ENCODE results near the gene IGLL5. TPM values are rescaled to one million over a fixed set of nuclear protein-coding genes. Genes with fewer than 3 reads are reported as not detected.

The IGLL5 gene
- polyA plus RNA-seq, 1 donor (not counting 4 experiments of a cell fraction or from before 2014, with no cell fraction given): not detected

DNA sequence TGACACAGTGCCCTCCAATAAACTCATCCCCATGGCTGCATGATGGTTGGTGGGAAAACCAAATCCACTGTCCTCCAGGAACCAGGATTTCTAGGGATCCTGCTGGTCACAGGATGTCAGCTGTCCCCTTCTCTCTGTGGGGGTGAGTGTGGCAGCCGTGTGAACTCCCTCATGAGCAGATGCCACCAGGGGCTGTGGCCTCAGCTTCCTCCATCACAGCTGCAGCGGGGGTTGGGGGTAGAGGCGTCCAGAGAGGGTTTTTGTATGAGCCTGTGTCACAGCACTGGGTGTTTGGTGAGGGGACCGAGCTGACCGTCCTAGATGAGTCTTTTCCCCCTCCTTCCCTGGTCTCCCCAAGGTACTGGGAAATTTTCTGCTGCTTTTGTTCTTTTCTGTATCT, 26.4 kb downstream of the IGLL5 start:
- Histone ChIP-seq H2AFZ (ENCODE audit: control insufficient read depth, low read length) (no peak overlapping the region), H3K9ac (ENCODE audit: control insufficient read depth, extremely low read depth, insufficient read depth, low read length) (no peak overlapping the region), H4K20me1 (ENCODE audit: control insufficient read depth, extremely low read depth, insufficient read depth, low read length) (no peaks in the 10 kb centered on the region), H3K27ac (ENCODE audit: control insufficient read depth, insufficient read depth, low read length) (no peak overlapping the region), H3K9me3 (ENCODE audit: control insufficient read depth, low read depth, low read length) (no peaks in the 10 kb centered on the region), H3K9me1 (ENCODE audit: control insufficient read depth, extremely low read depth, insufficient read depth, low read length) (no peaks in the 10 kb centered on the region), H3K36me3 (ENCODE audit: control insufficient read depth in 2 of 2, extremely low read depth in 1 of 2, insufficient read depth in 2 of 2, low read length in 2 of 2) (no peaks in the 10 kb centered on the region), H3K4me2 (ENCODE audit: control insufficient read depth, extremely low read depth, insufficient read depth, low read depth, low read length) (no peak overlapping the region), H3K79me2 (ENCODE audit: control insufficient read depth, insufficient read depth, low read length) (no peaks in the 10 kb centered on the region), H3K4me3 (ENCODE audit: control insufficient read depth in 2 of 3, extremely low read depth in 1 of 3, insufficient read depth in 2 of 3, low read depth in 1 of 3, low read length in 3 of 3) (no peak overlapping the region), H3K27me3 (ENCODE audit: control insufficient read depth, extremely low read depth, insufficient read depth, low read length) (no peaks in the 10 kb centered on the region), H3K4me1 (ENCODE audit: control insufficient read depth, extremely low read depth, insufficient read depth, low read length) (no peaks in the 10 kb centered on the region)
- dilution Hi-C loops (cut with MboI; ENCODE audit: extremely low pct_ligation_motif_present, low sequenced_read_pairs): no loop called here
- DNase-seq (ENCODE audit: low read depth, low spot score) (no peak), FAIRE-seq (no peak)
- no peak for TF ChIP-seq EZH2 (IDR thresholded peaks at IDR 0.05; ENCODE audit: low read length)
- TF ChIP-seq, protein P1, sequence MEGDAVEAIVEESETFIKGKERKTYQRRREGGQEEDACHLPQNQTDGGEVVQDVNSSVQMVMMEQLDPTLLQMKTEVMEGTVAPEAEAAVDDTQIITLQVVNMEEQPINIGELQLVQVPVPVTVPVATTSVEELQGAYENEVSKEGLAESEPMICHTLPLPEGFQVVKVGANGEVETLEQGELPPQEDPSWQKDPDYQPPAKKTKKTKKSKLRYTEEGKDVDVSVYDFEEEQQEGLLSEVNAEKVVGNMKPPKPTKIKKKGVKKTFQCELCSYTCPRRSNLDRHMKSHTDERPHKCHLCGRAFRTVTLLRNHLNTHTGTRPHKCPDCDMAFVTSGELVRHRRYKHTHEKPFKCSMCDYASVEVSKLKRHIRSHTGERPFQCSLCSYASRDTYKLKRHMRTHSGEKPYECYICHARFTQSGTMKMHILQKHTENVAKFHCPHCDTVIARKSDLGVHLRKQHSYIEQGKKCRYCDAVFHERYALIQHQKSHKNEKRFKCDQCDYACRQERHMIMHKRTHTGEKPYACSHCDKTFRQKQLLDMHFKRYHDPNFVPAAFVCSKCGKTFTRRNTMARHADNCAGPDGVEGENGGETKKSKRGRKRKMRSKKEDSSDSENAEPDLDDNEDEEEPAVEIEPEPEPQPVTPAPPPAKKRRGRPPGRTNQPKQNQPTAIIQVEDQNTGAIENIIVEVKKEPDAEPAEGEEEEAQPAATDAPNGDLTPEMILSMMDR (optimal IDR thresholded peaks at IDR 0.05 in 1 of 3, IDR thresholded peaks at IDR 0.05 in 1 of 3, conservative IDR thresholded peaks at IDR 0.05 in 1 of 3; ENCODE audit: extremely low read depth in 1 of 3, insufficient read depth in 2 of 3, low read length in 3 of 3): no peak

- Histone ChIP-seq H3K9ac (ENCODE audit: control insufficient read depth, extremely low read depth, insufficient read depth, low read length) (no peak overlapping the region), H3K27ac (ENCODE audit: control insufficient read depth, insufficient read depth, low read length) (no peak overlapping the region), H4K20me1 (ENCODE audit: control insufficient read depth, extremely low read depth, insufficient read depth, low read length) (no peaks in the 10 kb centered on the region), H3K9me1 (ENCODE audit: control insufficient read depth, extremely low read depth, insufficient read depth, low read length) (no peaks in the 10 kb centered on the region), H3K9me3 (ENCODE audit: control insufficient read depth, low read depth, low read length) (no peaks in the 10 kb centered on the region), H3K27me3 (ENCODE audit: control insufficient read depth, extremely low read depth, insufficient read depth, low read length) (no peaks in the 10 kb centered on the region), H3K36me3 (ENCODE audit: control insufficient read depth in 2 of 2, extremely low read depth in 1 of 2, insufficient read depth in 2 of 2, low read length in 2 of 2) (no peaks in the 10 kb centered on the region), H3K4me1 (ENCODE audit: control insufficient read depth, extremely low read depth, insufficient read depth, low read length) (no peaks in the 10 kb centered on the region), H3K4me2 (ENCODE audit: control insufficient read depth, extremely low read depth, insufficient read depth, low read depth, low read length) (no peak overlapping the region), H3K4me3 (ENCODE audit: control insufficient read depth in 2 of 3, extremely low read depth in 1 of 3, insufficient read depth in 2 of 3, low read depth in 1 of 3, low read length in 3 of 3) (no peak overlapping the region), H2AFZ (ENCODE audit: control insufficient read depth, low read length) (no peak overlapping the region), H3K79me2 (ENCODE audit: control insufficient read depth, insufficient read depth, low read length) (no peaks in the 10 kb centered on the region)
- DNase-seq (ENCODE audit: low read depth, low spot score) (no peak), FAIRE-seq (no peak)
- TF ChIP-seq EZH2 (IDR thresholded peaks at IDR 0.05; ENCODE audit: low read length): no peak
- TF ChIP-seq, protein P1 (optimal IDR thresholded peaks at IDR 0.05 in 1 of 3, IDR thresholded peaks at IDR 0.05 in 1 of 3, conservative IDR thresholded peaks at IDR 0.05 in 1 of 3; ENCODE audit: extremely low read depth in 1 of 3, insufficient read depth in 2 of 3, low read length in 3 of 3): no peak
- dilution Hi-C loops (cut with MboI; ENCODE audit: extremely low pct_ligation_motif_present, low sequenced_read_pairs): no loop called here
Measured at GRCh38 chr22:22914726-22915669, 27.4 kb downstream of the IGLL5 start.
